Astrocyte of the cerebellum (primary cell): ENCODE measurements around the gene TTC38.

Source experiments
- DNase-seq: peaks from one replicate; pipeline ENCODE4 v3.0.0-alpha.2; 2011; ENCODE audit warnings: low read depth
- H3K4me3 ChIP-seq: 2 replicates; pipeline ENCODE4 v1.5.1; 2011; ENCODE audit warnings: mild to moderate bottlenecking, low read depth, low read length, moderate library complexity
- in situ Hi-C: cut with HindIII; loops from 2 replicates; pipeline ENCODE4 v1.10.0; 2017; ENCODE audit warnings: low sequenced_read_pairs
- TF ChIP-seq, protein P1 (sequence below): IDR thresholded peaks from 2 replicates; pipeline ENCODE4 v1.5.1; 2012; ENCODE audit warnings: low read length, low read depth, moderate library complexity, mild to moderate bottlenecking; ENCODE audit errors: missing control alignments

Gene TTC38

GRCh38 chr22:46250783-46251125 lies 17.1 kb upstream of the TTC38 start:
- TF ChIP-seq, protein P1, sequence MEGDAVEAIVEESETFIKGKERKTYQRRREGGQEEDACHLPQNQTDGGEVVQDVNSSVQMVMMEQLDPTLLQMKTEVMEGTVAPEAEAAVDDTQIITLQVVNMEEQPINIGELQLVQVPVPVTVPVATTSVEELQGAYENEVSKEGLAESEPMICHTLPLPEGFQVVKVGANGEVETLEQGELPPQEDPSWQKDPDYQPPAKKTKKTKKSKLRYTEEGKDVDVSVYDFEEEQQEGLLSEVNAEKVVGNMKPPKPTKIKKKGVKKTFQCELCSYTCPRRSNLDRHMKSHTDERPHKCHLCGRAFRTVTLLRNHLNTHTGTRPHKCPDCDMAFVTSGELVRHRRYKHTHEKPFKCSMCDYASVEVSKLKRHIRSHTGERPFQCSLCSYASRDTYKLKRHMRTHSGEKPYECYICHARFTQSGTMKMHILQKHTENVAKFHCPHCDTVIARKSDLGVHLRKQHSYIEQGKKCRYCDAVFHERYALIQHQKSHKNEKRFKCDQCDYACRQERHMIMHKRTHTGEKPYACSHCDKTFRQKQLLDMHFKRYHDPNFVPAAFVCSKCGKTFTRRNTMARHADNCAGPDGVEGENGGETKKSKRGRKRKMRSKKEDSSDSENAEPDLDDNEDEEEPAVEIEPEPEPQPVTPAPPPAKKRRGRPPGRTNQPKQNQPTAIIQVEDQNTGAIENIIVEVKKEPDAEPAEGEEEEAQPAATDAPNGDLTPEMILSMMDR = no peak
- H3K4me3 ChIP-seq = peak overlapping the region; percentile 79
- DNase-seq = no peak
- in situ Hi-C loops = no loop called here

GRCh38 chr22:46251266-46251665 lies 16.5 kb upstream of the TTC38 start:
- in situ Hi-C loops = no loop called here

GRCh38 chr22:46251816-46252380 lies 15.9 kb upstream of the TTC38 start:
- in situ Hi-C loops = no loop called here
- no peak for DNase-seq
- TF ChIP-seq, protein P1 = no peak
- H3K4me3 ChIP-seq = no peak overlapping the region

More at GRCh38 chr22:46251266-46251665, 16.5 kb upstream of the TTC38 start:
- peak overlapping the region; percentile 79 for H3K4me3 ChIP-seq
- DNase-seq = no peak
- TF ChIP-seq, protein P1 = no peak

DNA sequence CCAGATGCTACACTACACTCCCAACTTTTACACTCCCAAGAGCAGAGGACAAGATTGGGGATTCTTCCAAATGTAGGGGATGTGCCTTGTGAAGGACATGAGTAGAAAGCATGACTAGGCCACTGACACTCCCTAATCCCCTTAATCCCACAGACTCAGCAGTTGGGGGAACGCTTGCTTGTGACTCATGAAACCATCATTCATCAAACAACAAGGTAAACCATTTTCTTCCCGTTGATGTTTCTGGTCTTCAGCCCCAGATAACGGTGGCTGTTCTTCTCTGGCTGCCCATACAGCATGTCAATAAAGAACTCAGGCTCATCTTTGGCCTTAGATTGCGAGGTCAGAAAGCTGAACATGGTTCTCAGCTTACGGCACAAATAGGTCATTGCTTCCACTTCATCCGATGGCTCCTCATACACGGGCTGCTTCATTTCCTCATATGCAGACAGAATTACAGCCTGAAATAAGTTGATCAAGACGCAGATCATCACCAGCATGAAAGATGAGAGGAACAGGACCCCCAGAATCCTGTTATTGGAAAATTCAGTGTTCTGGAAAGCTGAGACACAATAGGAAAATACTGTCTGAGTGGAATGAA lies 11.3 kb upstream of the TTC38 start:
- no peak overlapping the region for H3K4me3 ChIP-seq
- TF ChIP-seq, protein P1 = no peak
- in situ Hi-C loops = no loop called here
- no peak for DNase-seq

GRCh38 chr22:46259374-46259773 lies 8.4 kb upstream of the TTC38 start:
- TF ChIP-seq, protein P1 = no peak
- DNase-seq = no peak
- H3K4me3 ChIP-seq = no peak overlapping the region
- in situ Hi-C loops = no loop called here

DNA sequence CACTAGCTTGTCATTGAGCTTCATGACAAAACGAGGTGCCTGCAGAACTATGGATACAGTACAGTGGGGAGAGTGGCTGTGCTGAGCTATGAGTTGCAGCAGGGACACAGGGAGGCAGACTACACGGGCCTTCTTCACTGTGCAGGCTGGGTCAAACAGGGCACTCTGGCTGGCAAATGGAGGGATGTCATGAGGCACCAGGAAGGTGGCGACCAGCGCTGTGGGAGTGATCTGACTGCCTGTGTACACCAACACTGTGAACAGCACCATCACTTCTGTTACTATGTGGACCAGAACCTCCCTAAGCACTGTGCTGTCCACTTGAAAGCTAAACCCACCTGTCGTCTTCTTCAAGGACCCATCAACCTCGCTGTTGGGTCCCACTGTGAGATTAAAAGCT lies 7.8 kb upstream of the TTC38 start:
- TF ChIP-seq, protein P1 = no peak
- DNase-seq = no peak
- no peak overlapping the region for H3K4me3 ChIP-seq
- in situ Hi-C loops = no loop called here
